Duodenal mucosa (tissue), 2 donors: Measurements from ENCODE around the gene SPON1.

Source experiments
- H3K27ac ChIP-seq: one replicate; pipeline ENCODE4 v1.7.0; 2013; ENCODE audit warnings: low read depth, low read length
- H3K27me3 ChIP-seq, 2 donors: one replicate each; pipeline ENCODE4 v1.7.0; 2013; ENCODE audit warnings: low read length in 2 of 2, control low read depth in 1 of 2; ENCODE audit not compliant: insufficient read depth in 2 of 2, control insufficient read depth in 1 of 2
- H3K36me3 ChIP-seq, 2 donors: one replicate each; pipeline ENCODE4 v1.7.0; 2013; ENCODE audit warnings: low read length in 2 of 2, control low read depth in 1 of 2; ENCODE audit not compliant: insufficient read depth in 2 of 2, control insufficient read depth in 1 of 2
- H3K4me1 ChIP-seq, 2 donors: one replicate each; pipeline ENCODE4 v1.7.0; 2013; ENCODE audit warnings: low read length in 2 of 2, control low read depth in 1 of 2; ENCODE audit not compliant: insufficient read depth in 2 of 2, control insufficient read depth in 1 of 2
- H3K4me3 ChIP-seq, 2 donors: one replicate each; pipeline ENCODE4 v1.7.0; 2013; ENCODE audit warnings: low read length in 2 of 2, low read depth in 1 of 2
- H3K9ac ChIP-seq, 2 donors: one replicate each; pipeline ENCODE4 v1.7.0; 2013; ENCODE audit warnings: low read length in 2 of 2, low read depth in 1 of 2
- H3K9me3 ChIP-seq, 2 donors: one replicate each; pipeline ENCODE4 v1.7.0; 2013; ENCODE audit warnings: low read length in 2 of 2, control low read depth in 1 of 2; ENCODE audit not compliant: control insufficient read depth in 1 of 2

The SPON1 gene

DNA sequence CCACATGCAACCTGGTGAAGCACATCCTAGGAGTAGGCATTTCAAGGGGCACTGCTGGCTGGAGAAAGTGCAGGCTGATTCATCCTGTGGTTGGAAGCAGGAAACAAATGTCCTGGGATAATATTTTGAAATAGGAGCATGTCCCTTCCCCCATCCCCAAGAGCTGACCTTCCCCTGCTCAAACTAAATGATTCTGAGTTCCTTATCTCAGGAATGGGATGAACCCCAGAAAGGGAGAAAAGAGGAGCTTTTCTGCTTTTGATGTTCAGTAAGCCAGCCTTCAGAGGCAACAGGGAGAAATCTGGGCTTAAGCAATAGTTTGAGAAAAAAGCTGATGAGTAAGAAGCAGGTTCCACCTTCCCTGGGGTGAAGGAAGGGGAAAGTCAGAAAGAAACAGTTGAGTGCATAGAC, 19.5 kb upstream of the SPON1 start:
- no peaks in the 10 kb centered on the region for H3K9me3 ChIP-seq
- no peak overlapping the region for H3K27ac ChIP-seq
- H3K9ac ChIP-seq: no peak overlapping the region
- no peak overlapping the region for H3K4me3 ChIP-seq
- no peaks in the 10 kb centered on the region for H3K4me1 ChIP-seq
- H3K27me3 ChIP-seq: no peaks in the 10 kb centered on the region
- H3K36me3 ChIP-seq: no peaks in the 10 kb centered on the region

DNA sequence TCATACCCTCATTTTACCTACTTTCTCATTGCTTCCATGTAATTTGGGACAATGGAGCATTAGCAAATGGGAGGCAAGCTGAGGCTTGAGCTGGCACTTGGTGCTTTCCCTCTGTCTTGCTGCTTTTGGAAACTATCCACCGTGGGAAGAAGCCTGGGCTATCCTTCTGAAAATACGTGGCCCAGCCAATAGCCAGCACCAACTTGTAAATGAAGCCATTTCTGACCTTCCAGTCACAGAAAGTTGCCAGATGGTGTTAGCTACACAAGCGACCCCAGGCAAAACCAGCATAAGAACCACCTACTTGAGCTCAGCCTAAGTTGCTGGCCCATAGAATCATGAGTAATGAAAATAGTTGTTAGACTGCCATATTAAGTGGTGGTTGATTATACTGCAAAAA, 18.5 kb upstream of the SPON1 start:
- Histone ChIP-seq H3K9me3 (no peaks in the 10 kb centered on the region), H3K36me3 (no peaks in the 10 kb centered on the region), H3K4me1 (no peaks in the 10 kb centered on the region), H3K27ac (no peak overlapping the region), H3K4me3 (no peak overlapping the region), H3K27me3 (no peaks in the 10 kb centered on the region), H3K9ac (no peak overlapping the region)

DNA sequence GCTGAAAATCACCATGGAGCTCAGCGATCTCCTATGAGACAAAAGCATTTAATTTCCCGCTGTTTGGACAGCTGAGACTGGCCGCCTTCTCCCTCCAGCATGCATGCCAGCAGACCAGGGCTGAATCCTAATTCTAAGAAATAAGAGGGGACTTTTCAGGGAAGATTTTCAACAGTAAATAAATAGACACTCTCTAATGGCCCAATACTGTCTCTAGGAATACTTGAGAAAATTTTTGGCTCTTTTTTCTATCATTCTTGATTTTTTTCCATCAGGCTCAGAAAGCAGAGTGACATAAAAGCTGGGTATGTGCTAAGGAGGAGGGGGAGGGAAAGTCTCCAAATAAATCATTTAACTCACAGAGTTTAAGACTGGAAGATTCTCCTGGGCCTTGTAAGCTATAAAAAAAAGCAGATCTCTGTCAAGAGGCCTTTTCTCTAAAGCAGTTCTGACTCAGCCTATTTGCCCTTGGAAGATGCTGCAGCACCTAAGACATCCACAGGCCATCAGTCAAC, 17.6 kb upstream of the SPON1 start:
- Histone ChIP-seq H3K27me3 (no peaks in the 10 kb centered on the region), H3K9ac (no peak overlapping the region), H3K27ac (no peak overlapping the region), H3K4me3 (no peak overlapping the region), H3K9me3 (no peaks in the 10 kb centered on the region), H3K36me3 (no peaks in the 10 kb centered on the region), H3K4me1 (no peaks in the 10 kb centered on the region)

DNA sequence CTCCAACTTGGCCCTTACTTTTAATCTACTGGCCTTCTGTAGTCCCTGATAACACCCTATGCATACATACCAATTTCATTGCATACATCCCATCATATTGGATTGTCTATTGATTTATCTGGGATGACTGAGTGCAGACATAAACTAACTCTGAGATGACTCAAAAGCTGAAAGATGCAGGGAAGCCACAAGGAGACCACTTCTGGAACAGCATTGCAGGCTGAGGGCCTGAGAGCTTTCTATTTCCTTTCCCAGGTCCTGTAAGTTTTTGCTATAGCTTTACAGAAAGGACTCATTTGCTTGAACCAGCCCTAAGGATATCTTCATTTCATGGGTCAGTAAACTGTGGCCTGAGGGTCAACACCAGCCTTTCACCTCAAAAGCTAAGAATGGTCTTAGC, 15.1 kb upstream of the SPON1 start:
- Histone ChIP-seq H3K4me1 (no peaks in the 10 kb centered on the region), H3K9ac (no peak overlapping the region), H3K27me3 (no peaks in the 10 kb centered on the region)

DNA sequence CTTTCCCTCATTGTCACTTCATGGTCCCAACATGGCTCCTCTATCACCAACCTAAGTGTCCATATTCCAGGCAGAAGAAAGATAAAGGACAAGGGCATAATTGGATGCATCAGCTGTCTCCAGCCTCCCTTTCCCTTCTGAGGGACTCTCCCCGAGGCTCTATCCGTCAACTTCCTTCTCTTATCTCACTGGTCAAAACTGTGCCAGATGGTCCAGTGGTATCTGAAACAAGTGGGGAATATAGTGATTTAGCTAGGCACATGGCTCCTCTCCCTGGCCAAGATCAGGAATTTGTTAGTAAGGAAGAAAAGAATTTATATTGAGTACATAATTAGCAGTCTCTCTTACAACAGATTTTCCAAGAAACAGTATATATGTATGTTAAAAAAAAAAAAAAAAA, 12.6 kb upstream of the SPON1 start:
- Histone ChIP-seq H3K9me3 (no peaks in the 10 kb centered on the region), H3K9ac (no peak overlapping the region), H3K27ac (no peak overlapping the region), H3K4me1 (no peaks in the 10 kb centered on the region), H3K36me3 (no peaks in the 10 kb centered on the region), H3K27me3 (no peaks in the 10 kb centered on the region), H3K4me3 (no peak overlapping the region)

More for the DNA sequence above, 15.1 kb upstream of the SPON1 start:
- Histone ChIP-seq H3K9me3 (no peaks in the 10 kb centered on the region), H3K27ac (no peak overlapping the region), H3K4me3 (no peak overlapping the region), H3K36me3 (no peaks in the 10 kb centered on the region)

DNA sequence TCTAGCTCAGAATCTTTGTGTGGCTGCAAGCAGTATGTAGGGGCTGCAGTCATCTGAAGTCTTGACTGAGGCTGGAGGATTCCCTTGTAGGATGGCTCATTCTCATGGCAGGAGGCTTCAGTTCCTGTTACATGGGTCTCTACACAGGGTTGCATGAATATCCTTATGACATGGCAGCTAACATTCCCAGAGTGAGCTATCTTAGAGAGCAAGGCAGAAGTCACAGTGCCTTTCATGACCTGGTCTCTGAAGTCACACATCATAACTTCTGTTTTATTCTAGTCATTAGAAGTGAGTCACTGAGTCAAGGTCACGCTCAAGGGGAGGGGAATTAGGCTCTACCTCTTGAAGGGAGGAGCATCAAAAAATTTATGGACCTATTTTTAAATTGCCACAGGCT, 10.3 kb upstream of the SPON1 start:
- Histone ChIP-seq H3K27ac (no peak overlapping the region), H3K36me3 (no peaks in the 10 kb centered on the region), H3K4me1 (no peaks in the 10 kb centered on the region), H3K4me3 (no peak overlapping the region), H3K9me3 (no peaks in the 10 kb centered on the region), H3K9ac (no peak overlapping the region), H3K27me3 (no peaks in the 10 kb centered on the region)

DNA sequence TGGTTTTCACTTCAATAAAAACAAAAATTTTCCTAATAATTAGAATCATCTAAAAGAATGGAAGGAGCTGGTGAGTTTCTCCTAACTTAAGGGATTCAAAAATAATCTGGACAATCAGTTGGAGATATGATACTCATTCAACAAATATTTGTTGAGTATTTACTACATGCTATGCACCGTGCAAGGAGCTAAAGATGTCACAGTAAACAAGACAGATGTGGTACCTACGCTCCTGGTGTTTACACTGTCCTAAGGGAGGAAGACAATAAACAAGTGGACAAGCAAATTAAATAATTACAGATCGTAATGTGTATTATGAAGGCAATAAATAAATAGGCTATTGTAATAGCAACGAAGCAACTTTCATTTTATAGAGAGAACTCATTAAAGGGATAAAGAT, 9.9 kb upstream of the SPON1 start:
- Histone ChIP-seq H3K36me3 (no peaks in the 10 kb centered on the region), H3K9ac (no peak overlapping the region), H3K27me3 (no peaks in the 10 kb centered on the region), H3K4me3 (no peak overlapping the region), H3K9me3 (no peaks in the 10 kb centered on the region), H3K27ac (no peak overlapping the region), H3K4me1 (no peaks in the 10 kb centered on the region)

DNA sequence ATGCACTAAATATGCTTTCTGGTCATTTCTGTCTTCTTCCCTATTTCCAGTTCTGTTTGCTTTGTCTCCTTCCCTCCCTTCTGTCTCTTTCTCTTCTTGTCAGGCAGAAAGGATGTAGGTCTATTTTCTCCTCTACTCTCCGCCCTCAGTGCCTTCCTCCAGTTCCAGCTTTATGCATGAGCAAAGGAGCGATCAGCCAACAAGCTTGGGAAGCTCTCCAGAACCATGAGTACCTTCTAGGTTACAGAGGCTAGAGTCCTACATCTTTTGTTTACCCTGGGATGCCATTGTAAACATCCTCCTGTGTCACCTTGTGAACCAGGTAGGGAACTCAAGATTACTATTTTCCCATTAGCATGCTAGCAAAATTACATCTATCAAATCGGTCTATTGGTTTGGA, 7.9 kb upstream of the SPON1 start:
- Histone ChIP-seq H3K4me1 (no peaks in the 10 kb centered on the region), H3K9ac (no peak overlapping the region), H3K27me3 (peaks cover 3% of the 10 kb centered on the region in 2 donors)

DNA sequence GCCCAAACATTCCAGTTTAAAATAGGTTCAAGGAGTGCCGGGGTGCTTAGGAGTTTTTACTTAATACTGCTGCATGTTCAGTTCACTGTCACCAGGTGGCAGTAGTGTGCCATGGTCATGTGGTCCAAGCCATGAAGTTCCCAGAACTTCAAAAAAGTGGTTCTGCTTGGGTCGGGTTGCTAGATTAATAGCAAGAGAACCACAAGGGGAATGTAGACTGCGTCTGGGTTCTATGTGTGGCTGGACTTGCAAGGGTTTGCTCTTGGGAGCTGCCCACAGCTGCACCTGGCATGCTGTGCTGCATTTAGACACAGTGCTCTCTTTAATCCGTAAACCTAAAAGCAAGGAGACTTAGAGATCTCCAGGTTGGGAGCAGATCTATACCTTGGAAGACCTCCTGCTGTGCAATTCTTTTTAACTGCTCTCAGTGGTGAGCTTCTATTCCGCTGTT, 6.5 kb upstream of the SPON1 start:
- Histone ChIP-seq H3K9ac (no peak overlapping the region), H3K27me3 (peaks cover 3 to 6% of the 10 kb centered on the region in 2 donors), H3K36me3 (no peaks in the 10 kb centered on the region), H3K4me3 (no peak overlapping the region), H3K4me1 (no peaks in the 10 kb centered on the region), H3K27ac (no peak overlapping the region), H3K9me3 (no peaks in the 10 kb centered on the region)

More for the DNA sequence above, 7.9 kb upstream of the SPON1 start:
- Histone ChIP-seq H3K9me3 (no peaks in the 10 kb centered on the region), H3K27ac (no peak overlapping the region), H3K36me3 (no peaks in the 10 kb centered on the region), H3K4me3 (no peak overlapping the region)

DNA sequence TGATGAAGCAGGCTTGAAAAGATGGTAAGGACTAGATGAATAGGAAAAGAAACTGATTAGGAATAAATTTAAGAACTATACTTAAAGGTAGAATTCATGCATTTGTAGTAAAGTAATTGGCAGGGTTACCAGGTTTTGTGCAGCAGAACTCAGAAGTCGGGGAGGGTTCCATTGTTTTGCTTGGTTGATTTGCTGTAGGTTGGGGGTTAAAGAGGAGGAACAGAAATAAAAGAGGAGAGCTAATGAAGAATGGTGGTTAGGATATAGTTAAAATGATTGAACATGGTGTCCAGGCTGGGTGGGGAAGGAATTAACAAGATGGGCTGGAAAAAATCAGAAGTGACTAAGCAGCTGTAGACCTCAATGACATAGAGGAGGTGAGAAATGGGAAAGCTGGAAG, 5.5 kb upstream of the SPON1 start:
- Histone ChIP-seq H3K9me3 (no peaks in the 10 kb centered on the region), H3K27me3 (peaks cover 6% of the 10 kb centered on the region in 2 donors), H3K4me3 (no peak overlapping the region)

More for the DNA sequence above, 5.5 kb upstream of the SPON1 start:
- no peaks in the 10 kb centered on the region for H3K36me3 ChIP-seq
- no peaks in the 10 kb centered on the region for H3K4me1 ChIP-seq
- H3K9ac ChIP-seq: no peak overlapping the region
- H3K27ac ChIP-seq: no peak overlapping the region
